Mucosa of rectum (tissue), 2 donors: ENCODE data around the gene STOML1.

Experiments used
- H3K27ac ChIP-seq, 2 donors: one replicate each; pipeline ENCODE4 v1.7.0; 2013; ENCODE audit warnings: inconsistent platforms in 2 of 2, low read depth in 2 of 2, low read length in 2 of 2
- H3K27me3 ChIP-seq, 2 donors: one replicate each; pipeline ENCODE4 v1.7.0; 2013; ENCODE audit warnings: low read length in 2 of 2; ENCODE audit not compliant: control insufficient read depth in 2 of 2, insufficient read depth in 2 of 2
- H3K36me3 ChIP-seq, 2 donors: one replicate each; pipeline ENCODE4 v1.7.0; 2013; ENCODE audit warnings: low read length in 2 of 2; ENCODE audit not compliant: control insufficient read depth in 2 of 2, insufficient read depth in 2 of 2
- H3K4me1 ChIP-seq, 2 donors: one replicate each; pipeline ENCODE4 v1.7.0; 2013; ENCODE audit warnings: low read length in 2 of 2, mild to moderate bottlenecking in 1 of 2; ENCODE audit not compliant: control insufficient read depth in 2 of 2, insufficient read depth in 2 of 2
- H3K4me3 ChIP-seq, 2 donors: one replicate each; pipeline ENCODE4 v1.7.0; 2013; ENCODE audit warnings: low read length in 2 of 2
- H3K9ac ChIP-seq, 2 donors: one replicate each; pipeline ENCODE4 v1.7.0; 2013; ENCODE audit warnings: low read length in 2 of 2, low read depth in 1 of 2, mild to moderate bottlenecking in 1 of 2
- H3K9me3 ChIP-seq, 2 donors: one replicate each; pipeline ENCODE4 v1.7.0; 2013; ENCODE audit warnings: low read length in 2 of 2; ENCODE audit not compliant: control insufficient read depth in 2 of 2
- donor health status: healthy.
- donor health status: Normal muscosa, but diverticular disease.

STOML1 gene

GRCh38 chr15:73987681-73988444 lies 4.2 kb downstream of the STOML1 start:
- Histone ChIP-seq H3K4me3 (no peak overlapping the region), H3K9me3 (no peaks in the 10 kb centered on the region), H3K27ac (peak overlapping the region in 1 of 2 donors; percentile 3), H3K36me3 (peaks cover 0 to 2% of the 10 kb centered on the region in 2 donors), H3K27me3 (no peaks in the 10 kb centered on the region), H3K4me1 (peaks cover 16 to 26% of the 10 kb centered on the region in 2 donors), H3K9ac (no peak overlapping the region)

- Histone ChIP-seq H3K36me3 (peaks cover 0 to 2% of the 10 kb centered on the region in 2 donors), H3K9ac (no peak overlapping the region), H3K4me1 (peaks cover 17 to 23% of the 10 kb centered on the region in 2 donors)
Observed at GRCh38 chr15:73987250-73987649, 4.8 kb downstream of the STOML1 start.

GRCh38 chr15:73986776-73987056 lies 5.4 kb downstream of the STOML1 start:
- Histone ChIP-seq H3K9me3 (no peaks in the 10 kb centered on the region), H3K36me3 (peaks cover 0 to 2% of the 10 kb centered on the region in 2 donors), H3K27me3 (no peaks in the 10 kb centered on the region), H3K4me1 (peaks cover 21 to 27% of the 10 kb centered on the region in 2 donors), H3K4me3 (no peak overlapping the region), H3K9ac (no peak overlapping the region), H3K27ac (no peak overlapping the region)

More at GRCh38 chr15:73987250-73987649, 4.8 kb downstream of the STOML1 start:
- Histone ChIP-seq H3K27ac (no peak overlapping the region), H3K9me3 (no peaks in the 10 kb centered on the region), H3K4me3 (no peak overlapping the region), H3K27me3 (no peaks in the 10 kb centered on the region)

GRCh38 chr15:73986055-73986775 lies 5.9 kb downstream of the STOML1 start:
- Histone ChIP-seq H3K9ac (no peak overlapping the region), H3K9me3 (no peaks in the 10 kb centered on the region), H3K4me1 (peaks cover 17 to 23% of the 10 kb centered on the region in 2 donors), H3K36me3 (peaks cover 0 to 2% of the 10 kb centered on the region in 2 donors), H3K27me3 (no peaks in the 10 kb centered on the region), H3K4me3 (no peak overlapping the region), H3K27ac (no peak overlapping the region)

- Histone ChIP-seq H3K4me1 (peaks cover 17 to 21% of the 10 kb centered on the region in 2 donors), H3K9ac (no peak overlapping the region), H3K27ac (peak overlapping the region in 1 of 2 donors; percentile 9), H3K27me3 (no peaks in the 10 kb centered on the region), H3K9me3 (no peaks in the 10 kb centered on the region), H3K4me3 (no peak overlapping the region), H3K36me3 (peaks cover 0 to 2% of the 10 kb centered on the region in 2 donors)
Observed at GRCh38 chr15:73985101-73985873, 6.8 kb downstream of the STOML1 start.

GRCh38 chr15:73984208-73984979 lies 7.7 kb downstream of the STOML1 start:
- H3K4me1 ChIP-seq: peaks cover 17 to 21% of the 10 kb centered on the region in 2 donors
- H3K27ac ChIP-seq: no peak overlapping the region
- H3K36me3 ChIP-seq: peaks cover 0 to 2% of the 10 kb centered on the region in 2 donors
- no peaks in the 10 kb centered on the region for H3K9me3 ChIP-seq
- no peaks in the 10 kb centered on the region for H3K27me3 ChIP-seq
- no peak overlapping the region for H3K9ac ChIP-seq
- no peak overlapping the region for H3K4me3 ChIP-seq

- no peak overlapping the region for H3K4me3 ChIP-seq
- peak overlapping the region in 1 of 2 donors; percentile 77 for H3K27ac ChIP-seq
- no peaks in the 10 kb centered on the region for H3K27me3 ChIP-seq
- no peaks in the 10 kb centered on the region for H3K9me3 ChIP-seq
- H3K4me1 ChIP-seq: peaks cover 17 to 21% of the 10 kb centered on the region in 2 donors
- peaks cover 0 to 2% of the 10 kb centered on the region in 2 donors for H3K36me3 ChIP-seq
- H3K9ac ChIP-seq: no peak overlapping the region
Observed at GRCh38 chr15:73983773-73984172, 8.3 kb downstream of the STOML1 start.

GRCh38 chr15:73983211-73983727 lies 8.8 kb downstream of the STOML1 start:
- Histone ChIP-seq H3K4me1 (peaks cover 17 to 21% of the 10 kb centered on the region in 2 donors), H3K9me3 (no peaks in the 10 kb centered on the region), H3K27me3 (no peaks in the 10 kb centered on the region), H3K27ac (peak overlapping the region; percentile 70 to 77), H3K36me3 (peaks cover 0 to 2% of the 10 kb centered on the region in 2 donors), H3K9ac (peak overlapping the region in 1 of 2 donors; percentile 24), H3K4me3 (no peak overlapping the region)

- peaks cover 17 to 21% of the 10 kb centered on the region in 2 donors for H3K4me1 ChIP-seq
- H3K27ac ChIP-seq: peak overlapping the region; percentile 70 to 77
- H3K9ac ChIP-seq: peak overlapping the region; percentile 12 to 41
- no peak overlapping the region for H3K4me3 ChIP-seq
- H3K27me3 ChIP-seq: no peaks in the 10 kb centered on the region
- H3K9me3 ChIP-seq: no peaks in the 10 kb centered on the region
- peaks cover 0 to 2% of the 10 kb centered on the region in 2 donors for H3K36me3 ChIP-seq
Observed at GRCh38 chr15:73982222-73982962, 9.7 kb downstream of the STOML1 start.
